Measurements from ENCODE around the gene ZNF385A.

GRCh38 chr12:54340846-54341245, 43.7 kb downstream of the ZNF385A start:
- no peak for TF ChIP-seq CTCF (IDR thresholded peaks at IDR 0.05; ENCODE audit: control extremely low read depth in 1 of 3, insufficient read depth in 1 of 3, low read depth in 1 of 3, low read length in 3 of 3)
- no peak for TF ChIP-seq GTF2F1 (IDR thresholded peaks at IDR 0.05; ENCODE audit: borderline replicate concordance, low read depth, low read length)
- no peak for TF ChIP-seq TCF12 (IDR thresholded peaks at IDR 0.05; ENCODE audit: low read depth, low read length)
- no peak for TF ChIP-seq JUN (IDR thresholded peaks at IDR 0.05; ENCODE audit: low read depth, low read length)
- TF ChIP-seq EGR1 (IDR thresholded peaks at IDR 0.05; ENCODE audit: borderline replicate concordance, low read depth, low read length), result no peak
- TF ChIP-seq ASH2L (IDR thresholded peaks at IDR 0.05; ENCODE audit: low read length), result no peak
